GM04503 (cell line): ENCODE data around the gene CDC42BPA.
"Not testable (repeated sequence)": the region's sequence is repeated elsewhere in the genome, so short reads cannot be mapped to it uniquely, and the experiment has no call there.

Experiments used
- DNase-seq: peaks from one replicate; pipeline ENCODE4 v3.0.0-alpha.2; 2012; ENCODE audit warnings: low read depth

Gene CDC42BPA

GRCh38 chr1:227318016-227318852 lies at the start of gene CDC42BPA:
Gene CDC42BPA (minus strand): TSS chr1:227318492. CDS start chr1:227317182, 1,310 bp downstream.
- no peak for DNase-seq

GRCh38 chr1:227368009-227368408 lies 49.7 kb upstream of the CDC42BPA start:
- DNase-seq = no peak

GRCh38 chr1:227365473-227366431 lies 47.5 kb upstream of the CDC42BPA start:
- DNase-seq = no peak

GRCh38 chr1:227364657-227365056 lies 46.4 kb upstream of the CDC42BPA start:
- no peak for DNase-seq

- no peak for DNase-seq
Observed at GRCh38 chr1:227363825-227364224, 45.5 kb upstream of the CDC42BPA start.

- DNase-seq = no peak
Observed at GRCh38 chr1:227362039-227362438, 43.7 kb upstream of the CDC42BPA start.

- no peak for DNase-seq
Observed at GRCh38 chr1:227357927-227358302, 39.6 kb upstream of the CDC42BPA start.

GRCh38 chr1:227357171-227357926 lies 39.1 kb upstream of the CDC42BPA start:
- peak; percentile 50 for DNase-seq

GRCh38 chr1:227356620-227357146 lies 38.4 kb upstream of the CDC42BPA start:
- DNase-seq = no peak

- no peak for DNase-seq
Observed at GRCh38 chr1:227355542-227356245, 37.4 kb upstream of the CDC42BPA start.

GRCh38 chr1:227353186-227353585 lies 34.9 kb upstream of the CDC42BPA start:
- no peak for DNase-seq

GRCh38 chr1:227352164-227352563 lies 33.9 kb upstream of the CDC42BPA start:
- not testable (repeated sequence) for DNase-seq

- no peak for DNase-seq
Observed at GRCh38 chr1:227351443-227351842, 33.2 kb upstream of the CDC42BPA start.

GRCh38 chr1:227349967-227350366 lies 31.7 kb upstream of the CDC42BPA start:
- no peak for DNase-seq

- DNase-seq = peak; percentile 89
Observed at GRCh38 chr1:227343727-227344551, 25.6 kb upstream of the CDC42BPA start.

- no peak for DNase-seq
Observed at GRCh38 chr1:227343206-227343605, 24.9 kb upstream of the CDC42BPA start.

- no peak for DNase-seq
Observed at GRCh38 chr1:227342075-227342829, 24.0 kb upstream of the CDC42BPA start.

- DNase-seq = not testable (repeated sequence)
Observed at GRCh38 chr1:227336136-227336535, 17.8 kb upstream of the CDC42BPA start.

- DNase-seq = no peak
Observed at GRCh38 chr1:227335242-227336020, 17.1 kb upstream of the CDC42BPA start.
